Measurements from ENCODE around the gene HLA-DMA.

DNA sequence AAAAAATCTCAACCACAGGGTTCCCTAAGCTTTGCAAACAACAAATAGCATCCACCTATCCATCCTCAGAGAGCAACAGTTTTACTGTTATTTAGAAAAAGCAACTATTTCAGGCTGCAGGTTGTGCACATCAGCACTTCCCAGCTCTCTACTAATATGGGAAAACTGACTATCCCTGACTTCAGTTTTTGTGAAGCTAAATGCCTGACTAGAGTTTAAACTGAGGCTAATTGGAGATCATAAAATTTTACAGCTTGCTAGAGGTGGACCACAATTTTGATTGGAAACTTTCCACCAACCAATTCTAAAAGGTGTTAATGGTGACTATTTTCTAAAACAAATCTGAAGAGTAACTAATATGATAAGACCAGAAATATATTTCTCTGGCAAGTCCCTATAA lies 48.9 kb downstream of the HLA-DMA start:
- no peak for TF ChIP-seq ARNT (IDR thresholded peaks at IDR 0.05)
- TF ChIP-seq FOXM1 (IDR thresholded peaks at IDR 0.05; ENCODE audit: borderline replicate concordance): no peak
- TF ChIP-seq BHLHE40 (IDR thresholded peaks at IDR 0.05; ENCODE audit: borderline replicate concordance): no peak
